BJ (cell line): ENCODE data around the gene CLEC3A. TPM values are rescaled to one million over a fixed set of nuclear protein-coding genes. Genes with fewer than 3 reads are reported as not detected.

Experiments used
- CTCF ChIA-PET: fragments of 350-600 bp; formaldehyde crosslinking; extraction: SDS; loops from one replicate; lab custom pipeline; 2021; ENCODE audit warnings: antibody characterized with exemption, inconsistent platforms; lab: Yijun Ruan, JAX
- POLR2A ChIA-PET: fragments of 300-600 bp; sonication (Branson Sonifier 250); formaldehyde crosslinking; extraction: SDS; loops from one replicate; lab custom pipeline; 2021; ENCODE audit warnings: antibody characterized with exemption; lab: Charles Lee
- DNase-seq: peaks from one replicate; pipeline ENCODE4 v3.0.0-alpha.2; 2011; ENCODE audit warnings: low read depth
- H3K27me3 ChIP-seq: 2 replicates; pipeline ENCODE4 v1.6.0; 2011; ENCODE audit warnings: low read length; ENCODE audit not compliant: control insufficient read depth, insufficient read depth
- H3K36me3 ChIP-seq: 2 replicates; pipeline ENCODE4 v1.5.1; 2011; ENCODE audit warnings: low read length; ENCODE audit not compliant: control insufficient read depth, insufficient read depth
- H3K4me3 ChIP-seq: 2 replicates; pipeline ENCODE4 v1.5.1; 2011; ENCODE audit warnings: low read depth, mild to moderate bottlenecking, control low read depth, low read length
- polyA plus RNA-seq: library from polyadenylated mRNA; depleted of rRNA; stranded (reverse); fragments of >200 nt; gene quantifications from 2 replicates; pipeline ENCODE4 v1.2.3, GENCODE V29; 2011
- TF ChIP-seq, protein P1 (sequence below): IDR thresholded peaks from 2 replicates; pipeline ENCODE4 v1.5.1; 2011; ENCODE audit warnings: low read depth, mild to moderate bottlenecking, control low read depth, inconsistent platforms, low read length, moderate library complexity; ENCODE audit not compliant: insufficient read depth

The CLEC3A gene
- polyA plus RNA-seq, 1 experiment: not detected

DNA sequence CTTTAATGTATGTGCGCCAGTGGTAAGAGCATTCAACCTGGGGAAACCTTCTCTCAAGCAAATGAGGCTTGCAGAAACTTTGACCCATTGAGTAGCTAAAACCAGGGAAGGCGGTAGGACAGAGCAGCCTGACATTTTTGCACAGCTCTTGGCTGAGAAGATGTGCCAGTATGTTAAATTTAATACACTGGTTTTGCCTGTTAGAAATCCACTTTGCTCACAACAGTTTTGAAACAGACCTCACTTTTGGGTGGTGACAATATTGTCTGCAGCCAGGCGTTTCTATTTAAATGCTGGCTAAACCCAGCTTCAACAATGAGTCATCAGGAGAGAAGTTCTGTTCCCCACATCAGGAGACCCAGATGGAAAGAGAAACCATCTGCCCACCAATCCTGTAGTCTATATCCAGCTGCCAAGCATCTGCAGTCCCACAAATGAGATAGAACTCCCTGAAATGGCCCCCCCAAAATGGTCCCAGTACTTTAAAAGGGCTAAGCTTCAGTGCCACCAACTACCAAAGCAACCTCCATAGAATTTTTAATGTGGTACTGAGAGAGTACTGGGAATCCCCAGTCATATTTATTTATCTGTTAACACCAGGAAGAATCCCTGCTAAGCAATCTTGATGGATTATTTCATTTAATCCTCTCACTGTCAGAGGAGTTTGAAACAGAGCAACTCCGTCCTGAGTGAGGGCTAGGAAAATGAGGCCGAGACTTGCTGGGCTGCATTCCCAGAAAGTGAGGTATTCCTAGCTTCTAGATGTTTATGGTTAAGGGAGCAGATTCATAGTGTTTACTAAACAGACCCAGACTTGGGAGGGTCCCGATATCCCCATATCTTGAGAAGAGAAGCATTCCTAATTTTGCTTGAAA lies 29.0 kb upstream of the CLEC3A start:
- TF ChIP-seq, protein P1, sequence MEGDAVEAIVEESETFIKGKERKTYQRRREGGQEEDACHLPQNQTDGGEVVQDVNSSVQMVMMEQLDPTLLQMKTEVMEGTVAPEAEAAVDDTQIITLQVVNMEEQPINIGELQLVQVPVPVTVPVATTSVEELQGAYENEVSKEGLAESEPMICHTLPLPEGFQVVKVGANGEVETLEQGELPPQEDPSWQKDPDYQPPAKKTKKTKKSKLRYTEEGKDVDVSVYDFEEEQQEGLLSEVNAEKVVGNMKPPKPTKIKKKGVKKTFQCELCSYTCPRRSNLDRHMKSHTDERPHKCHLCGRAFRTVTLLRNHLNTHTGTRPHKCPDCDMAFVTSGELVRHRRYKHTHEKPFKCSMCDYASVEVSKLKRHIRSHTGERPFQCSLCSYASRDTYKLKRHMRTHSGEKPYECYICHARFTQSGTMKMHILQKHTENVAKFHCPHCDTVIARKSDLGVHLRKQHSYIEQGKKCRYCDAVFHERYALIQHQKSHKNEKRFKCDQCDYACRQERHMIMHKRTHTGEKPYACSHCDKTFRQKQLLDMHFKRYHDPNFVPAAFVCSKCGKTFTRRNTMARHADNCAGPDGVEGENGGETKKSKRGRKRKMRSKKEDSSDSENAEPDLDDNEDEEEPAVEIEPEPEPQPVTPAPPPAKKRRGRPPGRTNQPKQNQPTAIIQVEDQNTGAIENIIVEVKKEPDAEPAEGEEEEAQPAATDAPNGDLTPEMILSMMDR: no peak
- DNase-seq: no peak
- no peak overlapping the region for H3K4me3 ChIP-seq
- no peaks in the 10 kb centered on the region for H3K27me3 ChIP-seq
- ChIA-PET CTCF (interaction anchor here (0.8 kb wide), 1 partner anchor 10 kb away, joined by 3 read pairs; no protein-coding TSS in a partner anchor), POLR2A (no interaction called here)
- no peaks in the 10 kb centered on the region for H3K36me3 ChIP-seq

DNA sequence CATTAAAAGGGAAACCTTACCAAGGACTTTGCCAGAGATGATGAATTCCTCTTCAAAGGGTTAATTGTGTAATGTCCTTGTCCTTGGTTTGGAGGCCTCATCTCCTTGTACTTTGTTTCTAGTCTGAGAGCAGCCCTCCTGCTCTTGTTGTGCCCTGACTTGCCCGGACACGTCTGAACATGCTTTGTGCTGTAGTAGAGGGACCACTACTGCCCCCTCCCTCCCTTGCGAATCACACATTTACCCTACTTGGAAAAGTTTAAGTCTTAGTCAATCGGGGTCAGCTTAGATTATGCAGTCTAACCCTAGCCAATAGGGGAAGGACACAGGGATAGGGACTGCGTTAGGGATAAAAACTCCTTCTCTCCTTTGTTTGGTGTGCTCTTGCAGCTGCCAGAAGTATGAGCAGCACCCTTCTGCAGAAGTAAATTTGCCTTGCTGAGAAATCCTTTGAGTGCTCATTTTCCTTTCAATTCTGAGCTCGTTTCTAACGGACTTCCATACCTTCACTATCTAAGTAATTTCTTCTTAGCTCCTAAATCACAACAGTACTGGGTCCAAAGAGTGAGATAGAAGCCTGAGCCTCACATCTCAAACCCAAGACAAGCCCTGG lies 26.4 kb upstream of the CLEC3A start:
- TF ChIP-seq, protein P1: no peak
- no peak overlapping the region for H3K4me3 ChIP-seq
- H3K36me3 ChIP-seq: no peaks in the 10 kb centered on the region
- CTCF ChIA-PET: no interaction called here
- no peak for DNase-seq
- no peaks in the 10 kb centered on the region for H3K27me3 ChIP-seq
- POLR2A ChIA-PET: no interaction called here

DNA sequence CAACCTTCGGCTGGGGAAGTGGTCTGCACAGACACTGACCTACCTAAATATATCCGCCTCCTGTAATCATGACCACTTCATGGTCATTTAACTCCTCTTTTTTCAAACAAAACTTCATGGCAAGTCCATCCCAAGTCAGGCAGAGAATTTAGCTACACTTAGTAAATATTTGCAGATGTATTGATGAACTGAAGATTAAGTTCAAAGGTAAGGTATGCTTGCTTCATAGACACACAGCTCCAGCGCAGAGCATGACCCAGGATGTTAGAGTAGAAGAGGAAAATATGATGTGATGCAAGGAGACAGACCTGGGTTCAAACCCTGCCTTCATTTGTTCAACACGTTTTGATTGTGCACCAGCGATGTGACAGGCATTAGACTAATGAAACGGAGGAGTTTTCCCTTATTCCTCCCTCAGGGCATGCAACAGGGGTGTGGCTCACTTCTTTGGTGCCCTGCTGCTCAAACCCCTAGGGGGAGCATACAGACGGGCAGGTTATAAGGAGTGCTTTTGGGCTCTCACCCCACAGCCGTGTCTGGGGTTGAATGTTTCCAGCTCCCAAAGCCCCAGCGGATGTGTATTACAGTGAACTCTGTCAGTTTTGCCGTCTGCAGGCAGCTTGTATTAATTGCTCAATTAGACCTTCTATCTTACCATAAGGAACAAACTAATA lies 23.9 kb upstream of the CLEC3A start:
- TF ChIP-seq, protein P1: no peak
- Histone ChIP-seq H3K4me3 (no peak overlapping the region), H3K27me3 (no peaks in the 10 kb centered on the region), H3K36me3 (no peaks in the 10 kb centered on the region)
- no peak for DNase-seq
- POLR2A ChIA-PET: interaction anchor here (0.6 kb wide), 1 partner anchor 1702 kb away, joined by 3 read pairs; no protein-coding TSS in a partner anchor
- CTCF ChIA-PET: interaction anchor here (0.6 kb wide), 1 partner anchor 254 kb away, joined by 3 read pairs; no protein-coding TSS in a partner anchor

DNA sequence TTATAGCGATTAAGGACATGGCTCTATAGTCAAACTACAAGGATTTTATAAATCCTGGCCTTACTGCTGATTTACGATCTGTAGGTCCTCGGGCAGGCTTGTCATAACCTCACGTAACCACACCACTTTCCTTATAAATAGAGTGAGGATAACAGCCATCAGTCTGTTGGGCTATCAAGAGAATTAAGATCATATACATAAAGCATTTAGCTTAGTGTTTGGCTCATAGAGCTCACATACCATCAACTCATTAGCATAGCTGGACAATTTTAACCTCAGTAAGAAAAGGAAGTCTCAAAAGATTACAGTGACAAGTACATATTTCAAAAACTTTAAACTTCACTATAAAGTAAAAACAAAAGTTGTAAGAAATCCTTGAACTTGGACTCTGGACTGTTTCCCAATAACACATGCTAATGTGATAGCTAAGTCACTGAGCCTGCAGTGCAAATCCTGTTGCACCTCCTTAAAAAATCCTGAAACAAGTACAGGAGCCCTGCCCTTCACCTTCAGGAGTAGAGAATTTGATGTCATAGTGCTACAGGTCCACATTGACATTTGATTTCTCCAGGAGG lies 20.8 kb upstream of the CLEC3A start:
- ChIA-PET POLR2A (no interaction called here), CTCF (interaction anchor here (1.1 to 1.6 kb wide), 2 partner anchors 325 to 327 kb away, joined by 4 read pairs; no protein-coding TSS in a partner anchor)
- H3K36me3 ChIP-seq: no peaks in the 10 kb centered on the region
- DNase-seq: no peak
- TF ChIP-seq, protein P1: no peak
- H3K27me3 ChIP-seq: no peaks in the 10 kb centered on the region
- no peak overlapping the region for H3K4me3 ChIP-seq
